ENCODE measurements around the gene MRPL55.

DNA sequence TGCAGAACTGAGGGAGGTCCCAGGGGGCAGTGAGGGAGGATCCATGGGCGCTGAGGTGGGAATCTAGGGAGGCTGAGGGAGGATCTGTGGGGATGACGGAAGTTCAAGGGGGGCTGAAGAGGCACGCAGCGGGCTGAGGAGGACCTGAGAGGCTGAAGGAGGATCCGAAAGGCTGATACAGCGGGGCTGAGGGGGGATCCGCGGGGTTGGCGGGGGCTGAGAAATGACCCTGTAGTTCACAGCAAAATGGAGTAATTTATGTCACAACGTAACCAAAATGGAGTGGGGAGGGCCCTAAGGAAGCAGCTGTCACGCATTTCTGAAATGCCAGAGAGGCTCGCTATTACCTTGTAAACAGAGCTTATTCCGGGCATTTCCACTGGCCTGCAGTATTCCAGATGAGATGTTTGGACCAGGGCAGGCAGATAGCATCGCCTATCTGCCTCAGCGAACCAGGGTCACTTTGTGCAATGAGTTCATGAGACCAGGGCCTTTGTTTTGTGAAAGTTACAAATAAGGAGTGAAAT lies 926 bp upstream of the MRPL55 start:
- TF ChIP-seq, protein P1, sequence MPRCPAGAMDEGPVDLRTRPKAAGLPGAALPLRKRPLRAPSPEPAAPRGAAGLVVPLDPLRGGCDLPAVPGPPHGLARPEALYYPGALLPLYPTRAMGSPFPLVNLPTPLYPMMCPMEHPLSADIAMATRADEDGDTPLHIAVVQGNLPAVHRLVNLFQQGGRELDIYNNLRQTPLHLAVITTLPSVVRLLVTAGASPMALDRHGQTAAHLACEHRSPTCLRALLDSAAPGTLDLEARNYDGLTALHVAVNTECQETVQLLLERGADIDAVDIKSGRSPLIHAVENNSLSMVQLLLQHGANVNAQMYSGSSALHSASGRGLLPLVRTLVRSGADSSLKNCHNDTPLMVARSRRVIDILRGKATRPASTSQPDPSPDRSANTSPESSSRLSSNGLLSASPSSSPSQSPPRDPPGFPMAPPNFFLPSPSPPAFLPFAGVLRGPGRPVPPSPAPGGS (CRISPR knock-in tag; IDR thresholded peaks at IDR 0.05), result no peak
- TF ChIP-seq KAT7 (CRISPR knock-in tag; IDR thresholded peaks at IDR 0.05; ENCODE audit: borderline replicate concordance), result no peak
- TF ChIP-seq, protein P2, sequence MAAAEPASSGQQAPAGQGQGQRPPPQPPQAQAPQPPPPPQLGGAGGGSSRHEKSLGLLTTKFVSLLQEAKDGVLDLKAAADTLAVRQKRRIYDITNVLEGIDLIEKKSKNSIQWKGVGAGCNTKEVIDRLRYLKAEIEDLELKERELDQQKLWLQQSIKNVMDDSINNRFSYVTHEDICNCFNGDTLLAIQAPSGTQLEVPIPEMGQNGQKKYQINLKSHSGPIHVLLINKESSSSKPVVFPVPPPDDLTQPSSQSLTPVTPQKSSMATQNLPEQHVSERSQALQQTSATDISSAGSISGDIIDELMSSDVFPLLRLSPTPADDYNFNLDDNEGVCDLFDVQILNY (CRISPR knock-in tag; conservative IDR thresholded peaks at IDR 0.05), result no peak
- TF ChIP-seq, protein P3, sequence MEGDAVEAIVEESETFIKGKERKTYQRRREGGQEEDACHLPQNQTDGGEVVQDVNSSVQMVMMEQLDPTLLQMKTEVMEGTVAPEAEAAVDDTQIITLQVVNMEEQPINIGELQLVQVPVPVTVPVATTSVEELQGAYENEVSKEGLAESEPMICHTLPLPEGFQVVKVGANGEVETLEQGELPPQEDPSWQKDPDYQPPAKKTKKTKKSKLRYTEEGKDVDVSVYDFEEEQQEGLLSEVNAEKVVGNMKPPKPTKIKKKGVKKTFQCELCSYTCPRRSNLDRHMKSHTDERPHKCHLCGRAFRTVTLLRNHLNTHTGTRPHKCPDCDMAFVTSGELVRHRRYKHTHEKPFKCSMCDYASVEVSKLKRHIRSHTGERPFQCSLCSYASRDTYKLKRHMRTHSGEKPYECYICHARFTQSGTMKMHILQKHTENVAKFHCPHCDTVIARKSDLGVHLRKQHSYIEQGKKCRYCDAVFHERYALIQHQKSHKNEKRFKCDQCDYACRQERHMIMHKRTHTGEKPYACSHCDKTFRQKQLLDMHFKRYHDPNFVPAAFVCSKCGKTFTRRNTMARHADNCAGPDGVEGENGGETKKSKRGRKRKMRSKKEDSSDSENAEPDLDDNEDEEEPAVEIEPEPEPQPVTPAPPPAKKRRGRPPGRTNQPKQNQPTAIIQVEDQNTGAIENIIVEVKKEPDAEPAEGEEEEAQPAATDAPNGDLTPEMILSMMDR (CRISPR knock-in tag; IDR thresholded peaks at IDR 0.05), result no peak
- TF ChIP-seq, protein P4, sequence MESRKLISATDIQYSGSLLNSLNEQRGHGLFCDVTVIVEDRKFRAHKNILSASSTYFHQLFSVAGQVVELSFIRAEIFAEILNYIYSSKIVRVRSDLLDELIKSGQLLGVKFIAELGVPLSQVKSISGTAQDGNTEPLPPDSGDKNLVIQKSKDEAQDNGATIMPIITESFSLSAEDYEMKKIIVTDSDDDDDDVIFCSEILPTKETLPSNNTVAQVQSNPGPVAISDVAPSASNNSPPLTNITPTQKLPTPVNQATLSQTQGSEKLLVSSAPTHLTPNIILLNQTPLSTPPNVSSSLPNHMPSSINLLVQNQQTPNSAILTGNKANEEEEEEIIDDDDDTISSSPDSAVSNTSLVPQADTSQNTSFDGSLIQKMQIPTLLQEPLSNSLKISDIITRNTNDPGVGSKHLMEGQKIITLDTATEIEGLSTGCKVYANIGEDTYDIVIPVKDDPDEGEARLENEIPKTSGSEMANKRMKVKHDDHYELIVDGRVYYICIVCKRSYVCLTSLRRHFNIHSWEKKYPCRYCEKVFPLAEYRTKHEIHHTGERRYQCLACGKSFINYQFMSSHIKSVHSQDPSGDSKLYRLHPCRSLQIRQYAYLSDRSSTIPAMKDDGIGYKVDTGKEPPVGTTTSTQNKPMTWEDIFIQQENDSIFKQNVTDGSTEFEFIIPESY (CRISPR knock-in tag; IDR thresholded peaks at IDR 0.05), result no peak

Measured in HepG2 (cell line).